HUES48 (cell line): ENCODE data around the gene ATP6V1C2.

Source experiments
- H3K27ac ChIP-seq: one replicate; pipeline ENCODE4 v1.7.0; 2013; ENCODE audit warnings: low read depth, low read length, inconsistent platforms
- H3K27me3 ChIP-seq: 2 replicates; pipeline ENCODE4 v1.6.1; 2013; ENCODE audit warnings: mild to moderate bottlenecking, low read length; ENCODE audit not compliant: control insufficient read depth, insufficient read depth
- H3K36me3 ChIP-seq: 2 replicates; pipeline ENCODE4 v1.6.1; 2013; ENCODE audit warnings: low read length; ENCODE audit not compliant: control insufficient read depth, insufficient read depth
- H3K4me1 ChIP-seq: 2 replicates; pipeline ENCODE4 v1.6.1; 2013; ENCODE audit warnings: mild to moderate bottlenecking, low read length; ENCODE audit not compliant: control insufficient read depth, insufficient read depth
- H3K4me3 ChIP-seq: 2 replicates; pipeline ENCODE4 v1.5.1; 2013; ENCODE audit warnings: mild to moderate bottlenecking, low read depth, low read length
- H3K9ac ChIP-seq: 2 replicates; pipeline ENCODE4 v1.6.1; 2013; ENCODE audit warnings: mild to moderate bottlenecking, low read depth, low read length, moderate library complexity
- H3K9me3 ChIP-seq: 2 replicates; pipeline ENCODE4 v1.6.1; 2013; ENCODE audit warnings: low read length; ENCODE audit not compliant: control insufficient read depth, insufficient read depth

The ATP6V1C2 gene

GRCh38 chr2:10733980-10734379 is 12.6 kb downstream of the ATP6V1C2 start:
- no peaks in the 10 kb centered on the region for H3K27me3 ChIP-seq
- no peaks in the 10 kb centered on the region for H3K9me3 ChIP-seq
- H3K36me3 ChIP-seq, result no peaks in the 10 kb centered on the region

GRCh38 chr2:10738192-10738591 is 16.8 kb downstream of the ATP6V1C2 start:
- no peaks in the 10 kb centered on the region for H3K27me3 ChIP-seq
- no peaks in the 10 kb centered on the region for H3K9me3 ChIP-seq
- no peak overlapping the region for H3K4me3 ChIP-seq
- H3K36me3 ChIP-seq, result no peaks in the 10 kb centered on the region
- no peaks in the 10 kb centered on the region for H3K4me1 ChIP-seq
- no peak overlapping the region for H3K9ac ChIP-seq
- H3K27ac ChIP-seq, result no peak overlapping the region

More at GRCh38 chr2:10733980-10734379, 12.6 kb downstream of the ATP6V1C2 start:
- H3K27ac ChIP-seq, result no peak overlapping the region
- H3K9ac ChIP-seq, result no peak overlapping the region
- H3K4me3 ChIP-seq, result no peak overlapping the region
- H3K4me1 ChIP-seq, result no peaks in the 10 kb centered on the region

- Histone ChIP-seq H3K27me3 (no peaks in the 10 kb centered on the region), H3K9ac (no peak overlapping the region), H3K4me1 (no peaks in the 10 kb centered on the region), H3K9me3 (no peaks in the 10 kb centered on the region), H3K27ac (no peak overlapping the region), H3K36me3 (no peaks in the 10 kb centered on the region), H3K4me3 (no peak overlapping the region)
Measured at GRCh38 chr2:10740226-10740625, 18.8 kb downstream of the ATP6V1C2 start.

GRCh38 chr2:10741139-10741538 is 19.7 kb downstream of the ATP6V1C2 start:
- Histone ChIP-seq H3K4me3 (no peak overlapping the region), H3K36me3 (no peaks in the 10 kb centered on the region), H3K9ac (no peak overlapping the region), H3K4me1 (no peaks in the 10 kb centered on the region), H3K27me3 (no peaks in the 10 kb centered on the region), H3K9me3 (no peaks in the 10 kb centered on the region), H3K27ac (no peak overlapping the region)

- Histone ChIP-seq H3K36me3 (no peaks in the 10 kb centered on the region), H3K27ac (no peak overlapping the region), H3K4me1 (no peaks in the 10 kb centered on the region), H3K27me3 (no peaks in the 10 kb centered on the region), H3K4me3 (no peak overlapping the region), H3K9ac (no peak overlapping the region), H3K9me3 (no peaks in the 10 kb centered on the region)
Measured at GRCh38 chr2:10742666-10743065, 21.2 kb downstream of the ATP6V1C2 start.

- Histone ChIP-seq H3K4me3 (no peak overlapping the region), H3K4me1 (no peaks in the 10 kb centered on the region), H3K36me3 (no peaks in the 10 kb centered on the region), H3K9ac (no peak overlapping the region), H3K27ac (no peak overlapping the region), H3K9me3 (no peaks in the 10 kb centered on the region), H3K27me3 (no peaks in the 10 kb centered on the region)
Measured at GRCh38 chr2:10750610-10751009, 29.2 kb downstream of the ATP6V1C2 start.

GRCh38 chr2:10752236-10752635 is 30.8 kb downstream of the ATP6V1C2 start:
- no peaks in the 10 kb centered on the region for H3K9me3 ChIP-seq
- H3K4me3 ChIP-seq, result no peak overlapping the region
- H3K9ac ChIP-seq, result no peak overlapping the region
- no peak overlapping the region for H3K27ac ChIP-seq
- no peaks in the 10 kb centered on the region for H3K36me3 ChIP-seq
- H3K27me3 ChIP-seq, result no peaks in the 10 kb centered on the region
- no peaks in the 10 kb centered on the region for H3K4me1 ChIP-seq

- Histone ChIP-seq H3K27me3 (no peaks in the 10 kb centered on the region), H3K4me3 (no peak overlapping the region), H3K4me1 (no peaks in the 10 kb centered on the region), H3K36me3 (no peaks in the 10 kb centered on the region), H3K9me3 (no peaks in the 10 kb centered on the region), H3K27ac (no peak overlapping the region), H3K9ac (no peak overlapping the region)
Measured at GRCh38 chr2:10753156-10753555, 31.7 kb downstream of the ATP6V1C2 start.

GRCh38 chr2:10753876-10754275 is 32.4 kb downstream of the ATP6V1C2 start:
- H3K36me3 ChIP-seq, result no peaks in the 10 kb centered on the region
- H3K27me3 ChIP-seq, result no peaks in the 10 kb centered on the region
- no peak overlapping the region for H3K27ac ChIP-seq
- H3K4me1 ChIP-seq, result no peaks in the 10 kb centered on the region
- no peak overlapping the region for H3K9ac ChIP-seq
- no peaks in the 10 kb centered on the region for H3K9me3 ChIP-seq
- H3K4me3 ChIP-seq, result no peak overlapping the region

GRCh38 chr2:10755621-10756020 is 34.2 kb downstream of the ATP6V1C2 start:
- no peak overlapping the region for H3K27ac ChIP-seq
- no peak overlapping the region for H3K9ac ChIP-seq
- H3K36me3 ChIP-seq, result no peaks in the 10 kb centered on the region
- no peaks in the 10 kb centered on the region for H3K27me3 ChIP-seq
- H3K4me3 ChIP-seq, result no peak overlapping the region
- H3K9me3 ChIP-seq, result no peaks in the 10 kb centered on the region
- H3K4me1 ChIP-seq, result no peaks in the 10 kb centered on the region

GRCh38 chr2:10757814-10758286 is 36.4 kb downstream of the ATP6V1C2 start:
- Histone ChIP-seq H3K27me3 (no peaks in the 10 kb centered on the region), H3K27ac (no peak overlapping the region)

More at GRCh38 chr2:10757814-10758286, 36.4 kb downstream of the ATP6V1C2 start:
- Histone ChIP-seq H3K4me1 (no peaks in the 10 kb centered on the region), H3K36me3 (no peaks in the 10 kb centered on the region), H3K9ac (no peak overlapping the region), H3K4me3 (no peak overlapping the region), H3K9me3 (no peaks in the 10 kb centered on the region)
